ENCODE data around the gene PTPN6. TPM values are rescaled to one million over a fixed set of nuclear protein-coding genes. Genes with fewer than 3 reads are reported as not detected.
A peak's percentile ranks its signal among the peaks of the same experiment; 100 is the strongest.

PTPN6 gene
- total and polyA plus RNA-seq, 9 of the 15 experiments (the other 6 are each of a cell fraction or from before 2014, with no cell fraction given): 1.5 to 5.1 (median 3.9) TPM

- peaks cover 13% of the 10 kb centered on the region; the same call in 2 of the 3 replicates for H3K36me3 ChIP-seq (ENCODE audit: control insufficient read depth, insufficient read depth, low read length)
- H3K9ac ChIP-seq (ENCODE audit: insufficient read depth in 1 of 2, low read depth in 2 of 2, low read length in 2 of 2): peak within 1 kb of the TSS in 1 of 2 experiments; percentile 84; a peak in 3 of 4 replicates
- DNase-seq (ENCODE audit: extremely low read depth in 1 of 4, low spot score in 3 of 4): peak; percentile 44 to 56 (median 48)
- H3K27ac ChIP-seq (ENCODE audit: extremely low read depth, low read depth, low read length): no peak within 1 kb of the TSS; the same call in 2 of the 3 replicates
- FAIRE-seq: no peak
- in situ Hi-C loops (cut with MboI): no loop called here
- ChIA-PET POLR2A (no interaction called here), CTCF (ENCODE audit: low intra/inter-chr PET ratio) (no interaction called here)
- intact Hi-C loops (cut with micrococcal nuclease): no loop called here
- ATAC-seq: peak; percentile 79
- peaks cover 12 to 40% of the 10 kb centered on the region in 2 experiments; a peak in 4 of 5 replicates for H3K4me1 ChIP-seq (replicated peaks in 1 of 2; ENCODE audit: control insufficient read depth in 2 of 2, insufficient read depth in 2 of 2, low read length in 2 of 2)
- no peaks in the 10 kb centered on the region for H4K20me1 ChIP-seq (replicated peaks; ENCODE audit: control insufficient read depth, insufficient read depth, low read length)
- H3K4me3 ChIP-seq: peak within 1 kb of the TSS; percentile 46
- peaks cover 6% of the 10 kb centered on the region for H3K9me1 ChIP-seq (ENCODE audit: control insufficient read depth, insufficient read depth, low read length)
- peak within 1 kb of the TSS; percentile 59 for H2AFZ ChIP-seq (ENCODE audit: low read depth, low read length)
- WGBS (ENCODE audit: insufficient coverage, low coverage, missing lambda C conversion rate): 13% methylated on average over 3 of the region's 68 CpGs
- H3K9me3 ChIP-seq (replicated peaks; ENCODE audit: control insufficient read depth, insufficient read depth, low read depth, low read length): no peaks in the 10 kb centered on the region
- no peaks in the 10 kb centered on the region for H3K27me3 ChIP-seq (ENCODE audit: control insufficient read depth in 2 of 2, insufficient read depth in 2 of 2, low read length in 2 of 2)
- no TSS peak for BruUV-seq (replicated peaks)
- peaks cover 19% of the 10 kb centered on the region for H3K79me2 ChIP-seq (ENCODE audit: control insufficient read depth, insufficient read depth, low read length)
- peak within 1 kb of the TSS; percentile 76 for H3K4me2 ChIP-seq (ENCODE audit: insufficient read depth, low read length)
- TF ChIP-seq C11orf30 (IDR thresholded peaks at IDR 0.05; ENCODE audit: low read depth) (no peak), ZNF561 (CRISPR knock-in tag; conservative IDR thresholded peaks at IDR 0.05) (no peak), KLF10 (CRISPR knock-in tag; IDR thresholded peaks at IDR 0.05) (no peak), TCF7 (IDR thresholded peaks at IDR 0.05; ENCODE audit: borderline replicate concordance) (no peak), SAP30 (IDR thresholded peaks at IDR 0.05; ENCODE audit: borderline replicate concordance, insufficient read depth, low read depth, low read length, poor library complexity, severe bottlenecking) (peak; percentile 19), THAP12 (CRISPR knock-in tag; IDR thresholded peaks at IDR 0.05) (no peak), NR2C2 (CRISPR knock-in tag; IDR thresholded peaks at IDR 0.05) (no peak), NR2C2 (tag; IDR thresholded peaks at IDR 0.05) (no peak), GABPB1 (CRISPR knock-in tag; IDR thresholded peaks at IDR 0.05) (0 out of 2 replicates have a peak, but pooled peaks have one; percentile 26), USF1 (CRISPR knock-in tag; IDR thresholded peaks at IDR 0.05) (peak; percentile 61), ZNF165 (CRISPR knock-in tag; IDR thresholded peaks at IDR 0.05; ENCODE audit: borderline replicate concordance) (no peak), VEZF1 (CRISPR knock-in tag; IDR thresholded peaks at IDR 0.05) (0 out of 2 replicates have a peak, but pooled peaks have one; percentile 40)
- TF ChIP-seq, protein P1, sequence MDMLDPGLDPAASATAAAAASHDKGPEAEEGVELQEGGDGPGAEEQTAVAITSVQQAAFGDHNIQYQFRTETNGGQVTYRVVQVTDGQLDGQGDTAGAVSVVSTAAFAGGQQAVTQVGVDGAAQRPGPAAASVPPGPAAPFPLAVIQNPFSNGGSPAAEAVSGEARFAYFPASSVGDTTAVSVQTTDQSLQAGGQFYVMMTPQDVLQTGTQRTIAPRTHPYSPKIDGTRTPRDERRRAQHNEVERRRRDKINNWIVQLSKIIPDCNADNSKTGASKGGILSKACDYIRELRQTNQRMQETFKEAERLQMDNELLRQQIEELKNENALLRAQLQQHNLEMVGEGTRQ (CRISPR knock-in tag; IDR thresholded peaks at IDR 0.05): peak; percentile 62
- TF ChIP-seq, protein P2, sequence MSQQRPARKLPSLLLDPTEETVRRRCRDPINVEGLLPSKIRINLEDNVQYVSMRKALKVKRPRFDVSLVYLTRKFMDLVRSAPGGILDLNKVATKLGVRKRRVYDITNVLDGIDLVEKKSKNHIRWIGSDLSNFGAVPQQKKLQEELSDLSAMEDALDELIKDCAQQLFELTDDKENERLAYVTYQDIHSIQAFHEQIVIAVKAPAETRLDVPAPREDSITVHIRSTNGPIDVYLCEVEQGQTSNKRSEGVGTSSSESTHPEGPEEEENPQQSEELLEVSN (IDR thresholded peaks at IDR 0.05; ENCODE audit: borderline replicate concordance in 1 of 2, extremely low read depth in 1 of 2, insufficient read depth in 1 of 2, insufficient read length in 1 of 2, low read depth in 1 of 2, low read length in 1 of 2, poor library complexity in 1 of 2, severe bottlenecking in 1 of 2): peak in 1 of 2 experiments; percentile 51
Measured at GRCh38 chr12:6914246-6914946, 36.8 kb upstream of the PTPN6 start, which contains the start of gene ENO2. Gene ENO2, plus strand, starts transcription at chr12:6914580. Its CDS starts 1,253 bp downstream, at chr12:6915833.

All from K562 (cell line).